Measurements from ENCODE around the gene HCRTR1. TPM values are rescaled to one million over a fixed set of nuclear protein-coding genes. Genes with fewer than 3 reads are reported as not detected.
A peak's percentile ranks its signal among the peaks of the same experiment; 100 is the strongest.
"Not testable (repeated sequence)": the region's sequence is repeated elsewhere in the genome, so short reads cannot be mapped to it uniquely, and the experiment has no call there.

HCRTR1 gene
- total RNA-seq, 1 experiment from 2014 or later: not detected

GRCh38 chr1:31585736-31586365 is 31.6 kb upstream of the HCRTR1 start:
- Histone ChIP-seq H3K27me3 (ENCODE audit: low read length) (no peaks in the 10 kb centered on the region), H4K20me1 (ENCODE audit: insufficient read depth, low read depth, low read length) (no peaks in the 10 kb centered on the region), H3K9me2 (replicated peaks; ENCODE audit: insufficient read depth, low read length) (no peaks in the 10 kb centered on the region), H3K4me1 (ENCODE audit: low read length) (no peaks in the 10 kb centered on the region), H3K27ac (ENCODE audit: low read length) (no peak overlapping the region), H3K9ac (ENCODE audit: low read length) (no peak overlapping the region), H3K4me3 (ENCODE audit: low read length) (no peak overlapping the region), H3K36me3 (ENCODE audit: insufficient read depth, low read length) (no peaks in the 10 kb centered on the region), H3K79me2 (ENCODE audit: low read length) (no peaks in the 10 kb centered on the region), H3K4me2 (ENCODE audit: low read depth, low read length, poor library complexity, severe bottlenecking) (no peak overlapping the region), H3K9me3 (ENCODE audit: low read length) (no peaks in the 10 kb centered on the region), H2AFZ (ENCODE audit: low read length) (no peak overlapping the region)
- no peak for DNase-seq

GRCh38 chr1:31586376-31587327 is 30.8 kb upstream of the HCRTR1 start:
- H3K9ac ChIP-seq (ENCODE audit: low read length): no peak overlapping the region
- H4K20me1 ChIP-seq (ENCODE audit: insufficient read depth, low read depth, low read length): no peaks in the 10 kb centered on the region
- no peaks in the 10 kb centered on the region for H3K9me3 ChIP-seq (ENCODE audit: low read length)
- H3K4me2 ChIP-seq (ENCODE audit: low read depth, low read length, poor library complexity, severe bottlenecking): no peak overlapping the region
- no peak overlapping the region for H3K4me3 ChIP-seq (ENCODE audit: low read length)
- H2AFZ ChIP-seq (ENCODE audit: low read length): no peak overlapping the region
- H3K79me2 ChIP-seq (ENCODE audit: low read length): no peaks in the 10 kb centered on the region
- no peaks in the 10 kb centered on the region for H3K9me2 ChIP-seq (replicated peaks; ENCODE audit: insufficient read depth, low read length)
- H3K27me3 ChIP-seq (ENCODE audit: low read length): no peaks in the 10 kb centered on the region
- H3K36me3 ChIP-seq (ENCODE audit: insufficient read depth, low read length): no peaks in the 10 kb centered on the region
- no peak overlapping the region for H3K27ac ChIP-seq (ENCODE audit: low read length)
- H3K4me1 ChIP-seq (ENCODE audit: low read length): no peaks in the 10 kb centered on the region
- no peak for DNase-seq

- H3K9me2 ChIP-seq (replicated peaks; ENCODE audit: insufficient read depth, low read length); H3K9ac ChIP-seq (ENCODE audit: low read length); H4K20me1 ChIP-seq (ENCODE audit: insufficient read depth, low read depth, low read length); H2AFZ ChIP-seq (ENCODE audit: low read length); H3K79me2 ChIP-seq (ENCODE audit: low read length); H3K4me3 ChIP-seq (ENCODE audit: low read length); H3K4me1 ChIP-seq (ENCODE audit: low read length); H3K36me3 ChIP-seq (ENCODE audit: insufficient read depth, low read length); DNase-seq; H3K4me2 ChIP-seq (ENCODE audit: low read depth, low read length, poor library complexity, severe bottlenecking); H3K9me3 ChIP-seq (ENCODE audit: low read length); H3K27ac ChIP-seq (ENCODE audit: low read length); H3K27me3 ChIP-seq (ENCODE audit: low read length): not testable (repeated sequence)
Measured at GRCh38 chr1:31587328-31587699, 30.2 kb upstream of the HCRTR1 start.

- Histone ChIP-seq H3K9me3 (ENCODE audit: low read length) (no peaks in the 10 kb centered on the region), H3K9me2 (replicated peaks; ENCODE audit: insufficient read depth, low read length) (no peaks in the 10 kb centered on the region), H3K79me2 (ENCODE audit: low read length) (no peaks in the 10 kb centered on the region), H4K20me1 (ENCODE audit: insufficient read depth, low read depth, low read length) (no peaks in the 10 kb centered on the region), H3K9ac (ENCODE audit: low read length) (no peak overlapping the region), H2AFZ (ENCODE audit: low read length) (no peak overlapping the region), H3K4me1 (ENCODE audit: low read length) (no peaks in the 10 kb centered on the region), H3K27ac (ENCODE audit: low read length) (no peak overlapping the region), H3K4me2 (ENCODE audit: low read depth, low read length, poor library complexity, severe bottlenecking) (no peak overlapping the region), H3K4me3 (ENCODE audit: low read length) (no peak overlapping the region), H3K27me3 (ENCODE audit: low read length) (no peaks in the 10 kb centered on the region), H3K36me3 (ENCODE audit: insufficient read depth, low read length) (no peaks in the 10 kb centered on the region)
- peak; percentile 82 for DNase-seq
Measured at GRCh38 chr1:31587720-31588423, 29.6 kb upstream of the HCRTR1 start.

GRCh38 chr1:31588751-31589515 is 28.6 kb upstream of the HCRTR1 start:
- Histone ChIP-seq H3K4me2 (ENCODE audit: low read depth, low read length, poor library complexity, severe bottlenecking) (no peak overlapping the region), H4K20me1 (ENCODE audit: insufficient read depth, low read depth, low read length) (no peaks in the 10 kb centered on the region), H2AFZ (ENCODE audit: low read length) (no peak overlapping the region), H3K4me1 (ENCODE audit: low read length) (no peaks in the 10 kb centered on the region), H3K9ac (ENCODE audit: low read length) (no peak overlapping the region), H3K27ac (ENCODE audit: low read length) (no peak overlapping the region), H3K27me3 (ENCODE audit: low read length) (no peaks in the 10 kb centered on the region), H3K4me3 (ENCODE audit: low read length) (no peak overlapping the region), H3K79me2 (ENCODE audit: low read length) (no peaks in the 10 kb centered on the region), H3K9me2 (replicated peaks; ENCODE audit: insufficient read depth, low read length) (no peaks in the 10 kb centered on the region), H3K36me3 (ENCODE audit: insufficient read depth, low read length) (no peaks in the 10 kb centered on the region), H3K9me3 (ENCODE audit: low read length) (no peaks in the 10 kb centered on the region)
- DNase-seq: no peak

GRCh38 chr1:31591425-31592093 is 25.9 kb upstream of the HCRTR1 start:
- no peaks in the 10 kb centered on the region for H3K79me2 ChIP-seq (ENCODE audit: low read length)
- no peaks in the 10 kb centered on the region for H3K27me3 ChIP-seq (ENCODE audit: low read length)
- no peaks in the 10 kb centered on the region for H4K20me1 ChIP-seq (ENCODE audit: insufficient read depth, low read depth, low read length)
- H3K36me3 ChIP-seq (ENCODE audit: insufficient read depth, low read length): no peaks in the 10 kb centered on the region
- H3K9me3 ChIP-seq (ENCODE audit: low read length): no peaks in the 10 kb centered on the region
- DNase-seq: no peak
- H3K9ac ChIP-seq (ENCODE audit: low read length): no peak overlapping the region
- no peak overlapping the region for H3K27ac ChIP-seq (ENCODE audit: low read length)
- H3K4me1 ChIP-seq (ENCODE audit: low read length): no peaks in the 10 kb centered on the region
- no peak overlapping the region for H2AFZ ChIP-seq (ENCODE audit: low read length)
- H3K4me2 ChIP-seq (ENCODE audit: low read depth, low read length, poor library complexity, severe bottlenecking): no peak overlapping the region
- no peak overlapping the region for H3K4me3 ChIP-seq (ENCODE audit: low read length)
- H3K9me2 ChIP-seq (replicated peaks; ENCODE audit: insufficient read depth, low read length): no peaks in the 10 kb centered on the region

GRCh38 chr1:31592132-31592531 is 25.4 kb upstream of the HCRTR1 start:
- H3K27ac ChIP-seq (ENCODE audit: low read length): no peak overlapping the region
- H3K36me3 ChIP-seq (ENCODE audit: insufficient read depth, low read length): no peaks in the 10 kb centered on the region
- H3K4me2 ChIP-seq (ENCODE audit: low read depth, low read length, poor library complexity, severe bottlenecking): no peak overlapping the region
- DNase-seq: no peak
- no peaks in the 10 kb centered on the region for H3K9me3 ChIP-seq (ENCODE audit: low read length)
- no peak overlapping the region for H2AFZ ChIP-seq (ENCODE audit: low read length)
- no peaks in the 10 kb centered on the region for H3K9me2 ChIP-seq (replicated peaks; ENCODE audit: insufficient read depth, low read length)
- no peaks in the 10 kb centered on the region for H4K20me1 ChIP-seq (ENCODE audit: insufficient read depth, low read depth, low read length)
- no peaks in the 10 kb centered on the region for H3K79me2 ChIP-seq (ENCODE audit: low read length)
- no peaks in the 10 kb centered on the region for H3K4me1 ChIP-seq (ENCODE audit: low read length)
- no peak overlapping the region for H3K4me3 ChIP-seq (ENCODE audit: low read length)
- no peak overlapping the region for H3K9ac ChIP-seq (ENCODE audit: low read length)
- H3K27me3 ChIP-seq (ENCODE audit: low read length): no peaks in the 10 kb centered on the region

Measured in Karpas-422 (cell line).